ENCODE data around the gene DPYD. TPM values are rescaled to one million over a fixed set of nuclear protein-coding genes. Genes with fewer than 3 reads are reported as not detected.

DPYD gene
- total RNA-seq, 1 donor from 2014 or later: 12.6 TPM

GRCh38 chr1:97886199-97886598, 34.6 kb downstream of the DPYD start:
- CTCF ChIA-PET: no interaction called here
- H3K4me3 Mint-ChIP-seq: no peak overlapping the region
- TF ChIP-seq CTCF (IDR thresholded peaks at IDR 0.05): no peak

GRCh38 chr1:97883823-97884222, 37.0 kb downstream of the DPYD start:
- TF ChIP-seq CTCF (IDR thresholded peaks at IDR 0.05): no peak
- intact Hi-C loops (cut with micrococcal nuclease): no loop called here
- POLR2A ChIA-PET: no interaction called here

More at GRCh38 chr1:97886199-97886598, 34.6 kb downstream of the DPYD start:
- H3K27me3 Mint-ChIP-seq: no peaks in the 10 kb centered on the region
- H3K9me3 Mint-ChIP-seq: peaks cover 12% of the 10 kb centered on the region
- intact Hi-C loops (cut with micrococcal nuclease): no loop called here
- peaks cover 4% of the 10 kb centered on the region for H3K4me1 Mint-ChIP-seq
- DNase-seq (no peak), ATAC-seq (ENCODE audit: low read depth) (no peak)
- POLR2A ChIA-PET: no interaction called here
- no peak overlapping the region for H3K27ac Mint-ChIP-seq
- peaks cover 13% of the 10 kb centered on the region for H3K36me3 Mint-ChIP-seq (ENCODE audit: low read depth)

DNA sequence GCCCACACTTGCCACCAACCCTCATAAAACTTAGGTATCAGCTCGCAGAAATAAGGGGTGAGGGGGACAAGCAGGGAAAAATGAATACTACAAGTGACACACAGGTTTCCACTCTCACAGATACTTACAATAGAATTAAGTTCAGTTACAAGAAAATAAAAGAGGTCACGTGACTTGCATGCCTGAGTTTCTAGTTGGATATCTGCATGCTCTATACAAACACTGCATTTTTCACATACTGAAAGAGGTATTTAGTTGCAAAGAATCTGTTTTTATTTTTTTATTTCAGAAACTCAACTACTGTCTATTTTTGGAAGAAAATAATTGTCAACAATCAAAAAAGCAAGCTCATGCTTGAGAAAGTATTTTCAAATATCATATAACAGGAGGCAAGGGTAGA, 43.5 kb downstream of the DPYD start:
- no peaks in the 10 kb centered on the region for H3K9me3 Mint-ChIP-seq
- no peak for ATAC-seq (ENCODE audit: low read depth)
- ChIA-PET POLR2A (no interaction called here), CTCF (no interaction called here)
- no peak for TF ChIP-seq CTCF (IDR thresholded peaks at IDR 0.05)
- H3K4me1 Mint-ChIP-seq: no peaks in the 10 kb centered on the region
- H3K27ac Mint-ChIP-seq: no peak overlapping the region
- no peaks in the 10 kb centered on the region for H3K27me3 Mint-ChIP-seq
- DNase-seq: no peak
- intact Hi-C loops (cut with micrococcal nuclease): no loop called here
- H3K36me3 Mint-ChIP-seq (ENCODE audit: low read depth): peaks cover 6% of the 10 kb centered on the region
- no peak overlapping the region for H3K4me3 Mint-ChIP-seq

More at GRCh38 chr1:97883823-97884222, 37.0 kb downstream of the DPYD start:
- H3K27me3 Mint-ChIP-seq: no peaks in the 10 kb centered on the region
- no peak overlapping the region for H3K27ac Mint-ChIP-seq
- no peak for ATAC-seq (ENCODE audit: low read depth)
- H3K4me3 Mint-ChIP-seq: no peak overlapping the region
- CTCF ChIA-PET: no interaction called here
- H3K36me3 Mint-ChIP-seq (ENCODE audit: low read depth): peaks cover 13% of the 10 kb centered on the region
- DNase-seq: no peak
- peaks cover 5% of the 10 kb centered on the region for H3K9me3 Mint-ChIP-seq
- H3K4me1 Mint-ChIP-seq: peaks cover 4% of the 10 kb centered on the region

DNA sequence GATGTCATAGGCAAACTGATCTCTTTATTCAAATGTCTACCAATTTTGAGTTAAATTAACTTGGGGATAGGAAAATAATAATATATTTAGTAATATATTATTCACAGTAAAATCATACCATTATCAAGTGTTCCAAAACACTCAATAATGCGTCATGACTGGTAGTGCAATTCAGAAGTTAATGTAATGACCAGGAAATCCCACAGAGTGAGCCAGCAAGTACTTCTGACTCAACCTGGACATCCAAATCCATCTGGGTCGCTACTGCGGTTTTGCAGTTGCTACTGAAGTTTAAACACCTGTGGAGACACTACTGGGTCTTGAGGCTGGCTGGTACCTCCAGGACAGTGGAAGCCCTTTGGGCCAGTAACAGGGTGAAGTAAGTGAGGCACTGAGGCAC, 44.8 kb downstream of the DPYD start:
- POLR2A ChIA-PET: no interaction called here
- no peak for DNase-seq
- Mint-ChIP-seq H3K36me3 (ENCODE audit: low read depth) (peaks cover 5% of the 10 kb centered on the region), H3K4me1 (no peaks in the 10 kb centered on the region), H3K4me3 (no peak overlapping the region), H3K9me3 (no peaks in the 10 kb centered on the region), H3K27me3 (no peaks in the 10 kb centered on the region), H3K27ac (no peak overlapping the region)
- ATAC-seq (ENCODE audit: low read depth): no peak
- CTCF ChIA-PET: no interaction called here
- intact Hi-C loops (cut with micrococcal nuclease): no loop called here
- no peak for TF ChIP-seq CTCF (IDR thresholded peaks at IDR 0.05)

- no peak overlapping the region for H3K4me3 Mint-ChIP-seq
- no peak for DNase-seq
- TF ChIP-seq CTCF (IDR thresholded peaks at IDR 0.05): no peak
- H3K4me1 Mint-ChIP-seq: no peaks in the 10 kb centered on the region
- no peaks in the 10 kb centered on the region for H3K27me3 Mint-ChIP-seq
- H3K9me3 Mint-ChIP-seq: peaks cover 5% of the 10 kb centered on the region
- intact Hi-C loops (cut with micrococcal nuclease): no loop called here
- ATAC-seq (ENCODE audit: low read depth): no peak
- H3K36me3 Mint-ChIP-seq (ENCODE audit: low read depth): peaks cover 7% of the 10 kb centered on the region
- H3K27ac Mint-ChIP-seq: no peak overlapping the region
- ChIA-PET CTCF (no interaction called here), POLR2A (no interaction called here)
These were observed 50.2 kb downstream of the DPYD start for GRCh38 chr1:97870589-97870988.

Measured in activated B cell treated with CpG ODN at 0.5 μM for 24 hours (primary cell).